ENCODE measurements around the gene GSK3B. TPM values are rescaled to one million over a fixed set of nuclear protein-coding genes. Genes with fewer than 3 reads are reported as not detected.

Gene GSK3B
- total RNA-seq, 3 donors from 2014 or later, result 34.6 to 46.1 (median 42.0) TPM

GRCh38 chr3:120049881-120050539 is 44.2 kb downstream of the GSK3B start:
- TF ChIP-seq POLR2AphosphoS5 (IDR thresholded peaks at IDR 0.05) (no peak), CTCF (IDR thresholded peaks at IDR 0.05) (no peak), POLR2A (IDR thresholded peaks at IDR 0.05) (no peak)
- Histone ChIP-seq H3K4me3 (no peak overlapping the region), H3K9me3 (peaks cover 10 to 15% of the 10 kb centered on the region in 2 donors), H3K4me1 (peaks cover 0 to 10% of the 10 kb centered on the region in 2 donors), H3K27me3 (no peaks in the 10 kb centered on the region), H3K36me3 (no peaks in the 10 kb centered on the region), H3K27ac (no peak overlapping the region)
- intact Hi-C loops (cut with DNase I; ENCODE audit: low total_unique reads), result loop anchor here (1.0 kb wide), 1 partner anchor 26 kb away; no protein-coding TSS in a partner anchor
- no peak for DNase-seq (ENCODE audit: low spot score in 2 of 2)

GRCh38 chr3:120049072-120049471 is 45.2 kb downstream of the GSK3B start:
- Histone ChIP-seq H3K4me3 (no peak overlapping the region), H3K27me3 (no peaks in the 10 kb centered on the region), H3K9me3 (peaks cover 10 to 20% of the 10 kb centered on the region in 2 donors), H3K36me3 (no peaks in the 10 kb centered on the region), H3K4me1 (peaks cover 0 to 10% of the 10 kb centered on the region in 2 donors), H3K27ac (no peak overlapping the region)
- intact Hi-C loops (cut with DNase I; ENCODE audit: low total_unique reads), result no loop called here
- no peak for TF ChIP-seq POLR2AphosphoS5 (IDR thresholded peaks at IDR 0.05)
- TF ChIP-seq CTCF (IDR thresholded peaks at IDR 0.05), result no peak
- TF ChIP-seq POLR2A (IDR thresholded peaks at IDR 0.05), result no peak
- DNase-seq (ENCODE audit: low spot score in 2 of 2), result no peak

- H3K27ac ChIP-seq, result no peak overlapping the region
- H3K9me3 ChIP-seq, result peaks cover 10 to 20% of the 10 kb centered on the region in 2 donors
- no peak for DNase-seq (ENCODE audit: low spot score in 2 of 2)
- intact Hi-C loops (cut with DNase I; ENCODE audit: low total_unique reads), result no loop called here
- H3K27me3 ChIP-seq, result no peaks in the 10 kb centered on the region
- peaks cover 0 to 10% of the 10 kb centered on the region in 2 donors for H3K4me1 ChIP-seq
- H3K36me3 ChIP-seq, result no peaks in the 10 kb centered on the region
- H3K4me3 ChIP-seq, result no peak overlapping the region
- TF ChIP-seq POLR2AphosphoS5 (IDR thresholded peaks at IDR 0.05) (no peak), POLR2A (IDR thresholded peaks at IDR 0.05) (no peak), CTCF (IDR thresholded peaks at IDR 0.05) (no peak)
Measured at GRCh38 chr3:120048355-120049041, 45.7 kb downstream of the GSK3B start.

GRCh38 chr3:120047686-120048085 is 46.6 kb downstream of the GSK3B start:
- Histone ChIP-seq H3K36me3 (no peaks in the 10 kb centered on the region), H3K4me1 (peaks cover 0 to 10% of the 10 kb centered on the region in 2 donors), H3K27me3 (no peaks in the 10 kb centered on the region), H3K9me3 (peaks cover 10 to 20% of the 10 kb centered on the region in 2 donors), H3K27ac (no peak overlapping the region), H3K4me3 (no peak overlapping the region)
- DNase-seq (ENCODE audit: low spot score in 2 of 2), result no peak
- intact Hi-C loops (cut with DNase I; ENCODE audit: low total_unique reads), result no loop called here
- TF ChIP-seq CTCF (IDR thresholded peaks at IDR 0.05) (no peak), POLR2A (IDR thresholded peaks at IDR 0.05) (no peak), POLR2AphosphoS5 (IDR thresholded peaks at IDR 0.05) (no peak)

- no peaks in the 10 kb centered on the region for H3K36me3 ChIP-seq
- H3K4me3 ChIP-seq, result no peak overlapping the region
- no peaks in the 10 kb centered on the region for H3K27me3 ChIP-seq
- no peaks in the 10 kb centered on the region for H3K4me1 ChIP-seq
- H3K9me3 ChIP-seq, result peaks cover 29 to 46% of the 10 kb centered on the region in 2 donors
- no peak for DNase-seq (ENCODE audit: low spot score in 2 of 2)
- no peak overlapping the region for H3K27ac ChIP-seq
- intact Hi-C loops (cut with DNase I; ENCODE audit: low total_unique reads), result no loop called here
- TF ChIP-seq POLR2A (IDR thresholded peaks at IDR 0.05) (no peak), CTCF (IDR thresholded peaks at IDR 0.05) (no peak), POLR2AphosphoS5 (IDR thresholded peaks at IDR 0.05) (no peak)
Measured at GRCh38 chr3:120040813-120041377, 53.4 kb downstream of the GSK3B start.

Measured in breast epithelium (tissue), 4 donors.